Fibroblast of lung (primary cell): Measurements from ENCODE around the gene CPNE8. TPM values are rescaled to one million over a fixed set of nuclear protein-coding genes. Genes with fewer than 3 reads are reported as not detected.

Experiments
- DNase-seq, 2 donors: peaks; one replicate each; pipeline versions ENCODE4 v3.0.0 to v3.0.0-alpha.2; 2010; ENCODE audit warnings: low read depth in 2 of 2
- H2AFZ ChIP-seq: 2 replicates; pipeline ENCODE4 v1.5.1; 2012; ENCODE audit warnings: low read length, control low read depth, inconsistent platforms
- H3K27ac ChIP-seq: 2 replicates; pipeline ENCODE4 v1.5.1; 2011; ENCODE audit warnings: low read length, control low read depth; ENCODE audit not compliant: insufficient read depth
- H3K27me3 ChIP-seq: 2 replicates; pipeline ENCODE4 v1.5.1; 2011; ENCODE audit warnings: mild to moderate bottlenecking, low read length; ENCODE audit not compliant: control insufficient read depth, insufficient read depth
- H3K36me3 ChIP-seq: 2 replicates; pipeline ENCODE4 v1.5.1; 2011; ENCODE audit warnings: low read length; ENCODE audit not compliant: control insufficient read depth, insufficient read depth
- H3K4me1 ChIP-seq: 2 replicates; pipeline ENCODE4 v1.5.1; 2011; ENCODE audit warnings: low read length; ENCODE audit not compliant: control insufficient read depth, insufficient read depth; ENCODE audit errors: extremely low read depth
- H3K4me2 ChIP-seq: 2 replicates; pipeline ENCODE4 v1.5.1; 2011; ENCODE audit warnings: low read length, control low read depth; ENCODE audit not compliant: insufficient read depth; ENCODE audit errors: extremely low read depth
- H3K4me3 ChIP-seq, 4 experiments: fragments of 200-600 bp in 1 of 4; sonication (generic) in 1 of 4; replicated peaks in 1 of 4; 2 replicates each; pipeline ENCODE4 v1.5.1; 2011 to 2016; ENCODE audit warnings: low read length in 4 of 4, low read depth in 3 of 4, mild to moderate bottlenecking in 3 of 4, control low read depth in 2 of 4, inconsistent platforms in 1 of 4, mixed read lengths in 1 of 4; ENCODE audit not compliant: insufficient read depth in 1 of 4; ENCODE audit errors: control extremely low read depth in 1 of 4
- H3K79me2 ChIP-seq: 2 replicates; pipeline ENCODE4 v1.5.1; 2012; ENCODE audit warnings: mild to moderate bottlenecking, low read length, inconsistent platforms; ENCODE audit not compliant: control insufficient read depth, insufficient read depth
- H3K9ac ChIP-seq: 2 replicates; pipeline ENCODE4 v1.5.1; 2011; ENCODE audit warnings: mild to moderate bottlenecking, low read length, control low read depth; ENCODE audit not compliant: insufficient read depth
- H3K9me3 ChIP-seq: 2 replicates; pipeline ENCODE4 v1.5.1; 2012; ENCODE audit warnings: low read depth, low read length; ENCODE audit not compliant: control insufficient read depth, insufficient read depth
- H4K20me1 ChIP-seq: 2 replicates; pipeline ENCODE4 v1.5.1; 2011; ENCODE audit warnings: low read length; ENCODE audit not compliant: control insufficient read depth, insufficient read depth; ENCODE audit errors: extremely low read depth
- CTCF ChIP-seq, 2 donors: IDR thresholded peaks in 1 of 2; conservative IDR thresholded peaks in 1 of 2; 1 replicate in 1 of 2; 2 replicates in 1 of 2; pipeline ENCODE4 v1.5.1; 2011 to 2012; ENCODE audit warnings: low read length in 2 of 2, control low read depth in 1 of 2, inconsistent platforms in 1 of 2, low read depth in 1 of 2, mild to moderate bottlenecking in 1 of 2
- EZH2 ChIP-seq: IDR thresholded peaks from 2 replicates; pipeline ENCODE4 v1.5.1; 2012; ENCODE audit warnings: low read length, control low read depth, mild to moderate bottlenecking; ENCODE audit errors: missing control alignments
- polyA plus RNA-seq, 2 donors: library from polyadenylated mRNA; depleted of rRNA in 1 of 2; stranded (reverse) in 1 of 2; unstranded in 1 of 2; fragments of >200 nt; gene quantifications; 2 replicates each; pipeline ENCODE4 v1.2.1, GENCODE V29; 2011 to 2012; ENCODE audit warnings: missing spikeins in 1 of 2
- total RNA-seq: library from RNA; depleted of rRNA; stranded (reverse); fragments of >200 nt; gene quantifications from 2 replicates; pipeline ENCODE4 v1.2.1, GENCODE V29; 2014

Gene CPNE8
- total and polyA plus RNA-seq, 2 donors (not counting 1 experiment from before 2014, with no cell fraction given): 9.8 to 13.4 TPM

- Histone ChIP-seq H3K4me2 (no peak overlapping the region), H3K27ac (no peak overlapping the region), H3K4me3 (no peak overlapping the region), H4K20me1 (no peaks in the 10 kb centered on the region), H3K9me3 (no peaks in the 10 kb centered on the region), H3K79me2 (no peaks in the 10 kb centered on the region), H3K9ac (no peak overlapping the region), H3K27me3 (no peaks in the 10 kb centered on the region), H2AFZ (no peak overlapping the region), H3K4me1 (no peaks in the 10 kb centered on the region), H3K36me3 (no peaks in the 10 kb centered on the region)
- DNase-seq: no peak
- TF ChIP-seq CTCF (conservative IDR thresholded peaks at IDR 0.05 in 1 of 2, IDR thresholded peaks at IDR 0.05 in 1 of 2; ENCODE audit: low read depth in 1 of 2, low read length in 2 of 2) (no peak), EZH2 (no peak)
Observed at GRCh38 chr12:38889297-38889815, 16.0 kb downstream of the CPNE8 start.

GRCh38 chr12:38887770-38888169, 17.6 kb downstream of the CPNE8 start:
- H3K4me1 ChIP-seq: no peaks in the 10 kb centered on the region
- DNase-seq: no peak
- H3K27ac ChIP-seq: no peak overlapping the region
- H2AFZ ChIP-seq: no peak overlapping the region
- no peak for TF ChIP-seq EZH2
- TF ChIP-seq CTCF (conservative IDR thresholded peaks at IDR 0.05 in 1 of 2, IDR thresholded peaks at IDR 0.05 in 1 of 2; ENCODE audit: low read depth in 1 of 2, low read length in 2 of 2): no peak
- H3K79me2 ChIP-seq: no peaks in the 10 kb centered on the region
- no peaks in the 10 kb centered on the region for H3K36me3 ChIP-seq
- H3K27me3 ChIP-seq: no peaks in the 10 kb centered on the region
- no peak overlapping the region for H3K9ac ChIP-seq
- no peaks in the 10 kb centered on the region for H4K20me1 ChIP-seq
- no peaks in the 10 kb centered on the region for H3K9me3 ChIP-seq
- H3K4me2 ChIP-seq: no peak overlapping the region
- no peak overlapping the region for H3K4me3 ChIP-seq

- no peak for DNase-seq
- no peak overlapping the region for H3K4me2 ChIP-seq
- H3K27ac ChIP-seq: no peak overlapping the region
- H2AFZ ChIP-seq: no peak overlapping the region
- no peaks in the 10 kb centered on the region for H3K36me3 ChIP-seq
- no peak overlapping the region for H3K4me3 ChIP-seq
- no peak overlapping the region for H3K9ac ChIP-seq
- no peaks in the 10 kb centered on the region for H4K20me1 ChIP-seq
- H3K27me3 ChIP-seq: no peaks in the 10 kb centered on the region
- no peaks in the 10 kb centered on the region for H3K4me1 ChIP-seq
- H3K79me2 ChIP-seq: no peaks in the 10 kb centered on the region
- H3K9me3 ChIP-seq: no peaks in the 10 kb centered on the region
- TF ChIP-seq EZH2: no peak
- TF ChIP-seq CTCF (conservative IDR thresholded peaks at IDR 0.05 in 1 of 2, IDR thresholded peaks at IDR 0.05 in 1 of 2; ENCODE audit: low read depth in 1 of 2, low read length in 2 of 2): no peak
Observed at GRCh38 chr12:38886931-38887330, 18.5 kb downstream of the CPNE8 start.
